Stimulated activated CD4-positive, alpha-beta T cell treated with anti-CD3 and anti-CD28 coated beads, Interleukin-12 subunit alpha, Interleukin-12 subunit beta, amount 100 ng/mL, for 4 hours (primary cell): Measurements from ENCODE around the gene IRF7.

Source experiments
- DNase-seq: peaks from one replicate; pipeline ENCODE4 v3.0.0-alpha.2; 2020

IRF7 gene

DNA sequence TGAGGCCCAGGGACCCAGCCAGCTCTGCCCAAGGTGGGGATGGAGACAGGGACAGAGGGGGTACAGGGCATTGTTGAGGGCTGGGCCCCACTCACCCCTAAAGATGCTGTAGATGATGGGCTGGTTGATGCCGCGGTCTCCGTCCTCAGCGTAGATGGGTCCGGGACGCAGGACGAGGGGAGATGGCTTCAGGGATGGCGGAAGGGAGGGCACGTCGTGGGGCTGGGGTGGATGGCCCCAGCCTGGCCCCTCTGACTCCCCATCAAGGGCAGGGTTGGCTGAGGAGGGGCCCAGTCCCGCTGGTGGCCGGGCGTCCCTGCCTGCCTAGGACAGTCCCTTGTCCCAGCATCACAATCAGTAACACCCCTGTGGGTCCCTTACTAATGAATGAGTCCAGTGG is 4.5 kb upstream of the IRF7 start:
- DNase-seq: no peak

GRCh38 chr11:619628-620050 is 3.9 kb upstream of the IRF7 start:
- no peak for DNase-seq

DNA sequence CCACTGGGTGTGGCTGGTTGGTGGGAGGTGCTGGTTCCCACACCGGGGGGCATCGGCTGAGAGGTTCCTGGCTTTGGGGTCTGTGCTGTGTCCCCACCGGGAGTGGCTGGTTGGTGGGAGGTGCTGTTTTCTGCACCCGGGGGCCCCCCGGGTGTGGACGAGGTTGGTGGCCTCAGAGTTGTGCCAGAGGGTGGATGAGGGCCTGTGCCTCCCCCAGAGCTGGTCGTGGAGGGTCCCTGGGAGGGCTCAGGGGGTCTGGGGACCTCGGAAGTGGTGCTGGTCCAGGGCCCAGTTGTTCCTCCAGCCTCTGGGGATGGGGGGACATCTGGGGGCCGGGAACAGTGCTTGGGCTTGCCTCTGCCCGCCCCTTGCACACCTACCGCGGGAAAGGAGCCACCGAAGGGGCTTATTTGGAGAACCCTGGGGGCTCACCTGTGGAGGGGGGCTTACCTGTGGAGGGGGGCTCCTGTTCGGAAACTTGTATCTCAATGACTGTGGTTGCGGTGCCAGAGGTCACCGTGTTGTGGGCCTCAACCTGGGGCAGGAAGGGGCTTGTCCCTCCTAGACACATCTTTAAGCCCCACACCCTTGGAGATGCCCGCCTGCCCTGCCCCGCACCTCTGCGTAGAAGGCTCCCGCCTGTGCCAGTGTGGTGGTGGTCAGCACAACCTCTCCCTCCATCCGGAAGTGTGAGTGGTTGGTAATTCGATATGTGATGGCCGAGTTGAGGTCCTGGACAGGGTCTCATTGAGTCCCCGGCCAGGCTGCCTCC is 3.3 kb upstream of the IRF7 start:
- no peak for DNase-seq

DNA sequence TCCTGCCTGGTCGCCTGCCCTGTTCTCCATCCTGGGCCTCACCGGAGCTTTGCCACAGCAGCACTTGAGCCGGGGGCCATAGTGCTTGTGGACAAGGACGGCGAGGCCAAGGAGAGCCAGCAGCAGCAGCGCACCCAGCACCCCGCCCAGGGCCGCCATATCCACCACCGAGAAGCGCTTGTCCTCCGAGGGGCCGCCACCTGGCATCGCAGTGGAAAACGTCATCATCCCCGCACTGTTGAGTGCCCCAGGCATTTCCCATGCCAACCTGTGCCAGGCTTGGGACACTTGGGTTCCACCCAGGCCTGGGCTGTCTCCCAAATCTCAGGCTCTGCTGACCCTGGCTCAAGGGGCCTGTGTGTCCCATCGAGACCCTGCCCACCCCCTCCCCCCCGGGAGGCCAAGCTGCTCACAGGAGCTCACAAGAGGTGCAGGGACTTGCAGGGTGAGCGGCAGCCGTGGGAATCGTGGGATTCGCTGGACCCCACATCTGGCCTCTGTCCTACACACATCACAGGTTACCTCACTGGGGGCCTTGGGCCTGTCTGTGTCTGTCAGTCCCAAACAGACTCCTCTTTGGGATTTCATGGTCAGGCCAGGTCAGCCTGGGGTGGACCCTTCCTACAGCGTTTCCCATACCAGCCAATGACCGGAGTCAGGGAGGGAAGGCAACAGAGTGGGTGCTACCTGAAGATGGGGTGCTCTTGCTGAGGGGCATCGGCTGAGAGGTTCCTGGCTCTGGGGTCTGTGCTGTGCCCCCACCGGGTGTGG is 2.3 kb upstream of the IRF7 start:
- DNase-seq: no peak

- no peak for DNase-seq
Observed at GRCh38 chr11:617199-617911, 1.6 kb upstream of the IRF7 start.

DNA sequence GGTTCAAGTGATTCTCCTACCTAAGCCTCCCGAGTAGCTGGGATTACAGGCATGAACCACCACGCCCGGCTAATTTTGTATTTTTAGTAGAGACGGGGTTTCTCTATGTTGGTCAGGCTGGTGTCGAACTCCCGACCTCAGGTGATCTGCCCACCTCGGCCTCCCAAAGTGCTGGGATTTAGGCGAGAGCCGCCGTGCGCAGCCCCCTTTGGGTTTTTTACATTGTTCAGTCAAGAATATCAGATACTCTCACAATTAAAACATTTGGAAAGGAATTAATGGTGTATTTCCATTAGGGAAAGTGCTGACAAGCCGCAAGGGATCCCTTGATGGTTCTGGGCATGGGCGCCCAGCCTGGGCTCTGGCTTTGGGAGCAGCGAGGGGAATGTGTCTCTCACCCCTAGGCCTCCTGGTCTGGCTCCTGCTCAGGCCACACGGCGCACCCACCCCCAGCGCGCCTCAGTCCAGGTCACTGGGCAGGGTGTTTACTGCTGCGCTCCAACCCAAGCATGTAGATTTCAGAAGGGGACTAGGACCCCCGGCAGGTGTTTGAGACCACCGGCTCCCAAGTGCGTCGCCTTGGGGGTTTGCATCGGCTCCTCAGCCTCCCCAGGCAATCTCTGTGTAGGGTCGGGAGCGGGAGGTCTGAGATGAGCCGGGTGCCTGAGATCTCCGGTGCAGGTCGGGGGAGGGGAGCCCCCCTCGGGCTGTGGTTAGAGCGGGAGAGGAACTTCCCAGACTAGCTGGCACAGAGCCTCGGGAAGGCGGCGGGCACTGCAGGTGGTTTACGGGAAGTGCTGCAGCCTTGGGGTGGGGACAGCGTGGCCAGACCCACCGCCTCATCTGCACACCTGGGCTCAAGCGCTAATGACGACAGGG is 809 bp upstream of the IRF7 start:
- no peak for DNase-seq

GRCh38 chr11:614623-615503 is 887 bp downstream of the IRF7 start:
- no peak for DNase-seq

DNA sequence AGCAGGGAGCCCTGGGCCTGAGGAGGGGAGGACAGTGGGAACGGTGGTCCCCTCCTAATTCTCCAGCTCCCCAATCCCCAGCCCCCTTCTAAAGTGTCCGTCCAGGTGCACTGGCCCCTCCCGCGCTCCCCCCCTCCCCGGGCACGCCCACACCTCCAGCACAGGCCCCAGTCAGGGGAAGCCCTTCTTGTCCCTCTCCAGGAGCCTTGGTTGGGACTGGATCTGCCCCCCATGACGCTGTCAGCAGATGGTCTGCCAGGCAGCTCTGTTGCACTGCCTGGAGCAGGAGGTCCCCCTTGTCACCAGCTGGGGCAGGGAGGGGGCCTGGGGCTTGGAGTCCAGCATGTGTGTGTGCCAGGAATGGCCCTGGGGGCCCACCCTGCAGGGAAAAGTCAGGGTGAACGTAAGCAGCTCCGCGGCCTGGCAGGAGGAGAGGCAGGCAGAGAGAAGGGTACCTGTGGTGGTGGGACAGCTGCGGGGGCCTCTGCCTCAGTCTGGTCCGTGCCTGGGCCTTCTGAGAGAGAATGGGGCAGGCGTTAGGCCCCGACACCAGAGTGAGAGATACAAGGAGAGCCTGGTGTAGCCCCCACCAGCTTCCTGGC is 1.6 kb downstream of the IRF7 start:
- no peak for DNase-seq

GRCh38 chr11:613369-613968 is 2.3 kb downstream of the IRF7 start:
- DNase-seq: peak; percentile 79

DNA sequence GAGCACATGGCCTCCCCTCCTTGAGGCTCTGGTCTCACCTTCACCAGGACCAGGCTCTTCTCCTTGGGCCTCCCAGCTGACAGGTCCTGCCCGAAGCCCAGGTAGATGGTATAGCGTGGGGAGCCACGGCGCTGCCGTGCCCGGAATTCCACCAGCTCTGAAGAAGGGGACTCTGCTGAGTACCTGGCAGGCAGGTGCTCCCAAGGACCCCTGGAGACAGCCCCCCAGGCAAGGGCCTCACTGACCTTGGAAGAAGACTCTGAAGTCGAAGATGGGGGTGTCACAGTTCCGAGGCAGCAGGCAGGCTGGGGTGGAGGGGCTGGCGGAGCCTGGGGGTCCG is 2.8 kb downstream of the IRF7 start:
- no peak for DNase-seq

GRCh38 chr11:612201-612960 is 3.4 kb downstream of the IRF7 start:
- no peak for DNase-seq

DNA sequence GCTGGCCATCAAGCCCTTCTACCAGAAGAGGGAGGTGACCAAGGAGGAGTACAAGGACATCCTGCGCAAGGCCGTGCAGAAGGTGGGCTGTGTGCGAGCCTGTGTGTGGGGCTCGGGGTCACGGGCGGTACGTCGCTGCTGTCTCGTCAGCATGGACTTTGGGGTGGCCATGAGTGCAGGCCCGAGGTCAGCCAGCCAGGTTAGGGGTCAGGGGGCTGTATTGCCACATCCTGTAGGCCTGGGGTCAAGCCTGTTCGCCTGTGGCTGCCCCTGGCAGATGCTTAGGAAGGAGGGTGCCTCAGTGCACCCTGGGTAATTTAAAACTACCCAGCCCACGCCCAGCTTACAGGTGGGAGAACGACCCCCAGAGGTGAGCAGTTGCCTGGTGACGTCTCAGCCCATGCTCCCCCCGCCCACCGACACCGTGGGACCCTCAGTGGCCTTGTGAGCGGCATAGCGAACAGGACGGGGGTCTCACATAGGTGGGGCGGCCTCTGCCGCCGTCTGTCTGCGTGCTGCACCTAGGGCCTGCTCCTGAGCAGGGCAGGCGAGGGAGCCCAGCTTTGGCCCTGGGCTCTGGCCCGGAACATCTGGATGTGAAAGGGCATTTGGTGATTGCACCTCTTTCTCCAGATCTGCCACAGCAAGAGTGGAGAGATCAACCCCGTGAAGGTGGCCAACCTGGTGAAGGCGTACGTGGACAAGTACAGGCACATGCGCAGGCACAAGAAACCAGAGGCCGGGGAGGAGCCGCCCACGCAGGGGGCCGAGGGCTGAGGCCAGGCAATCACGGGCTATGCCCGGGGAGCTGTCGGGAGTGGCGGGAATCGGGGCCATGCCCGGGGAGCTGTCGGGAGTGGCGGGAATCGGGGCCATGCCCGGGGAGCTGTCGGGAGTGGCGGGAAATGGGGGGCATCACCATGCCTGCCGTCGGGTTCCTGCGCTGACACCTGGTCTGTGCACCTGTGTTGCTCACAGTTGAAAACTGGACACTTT is 4.5 kb downstream of the IRF7 start:
- DNase-seq: no peak

DNA sequence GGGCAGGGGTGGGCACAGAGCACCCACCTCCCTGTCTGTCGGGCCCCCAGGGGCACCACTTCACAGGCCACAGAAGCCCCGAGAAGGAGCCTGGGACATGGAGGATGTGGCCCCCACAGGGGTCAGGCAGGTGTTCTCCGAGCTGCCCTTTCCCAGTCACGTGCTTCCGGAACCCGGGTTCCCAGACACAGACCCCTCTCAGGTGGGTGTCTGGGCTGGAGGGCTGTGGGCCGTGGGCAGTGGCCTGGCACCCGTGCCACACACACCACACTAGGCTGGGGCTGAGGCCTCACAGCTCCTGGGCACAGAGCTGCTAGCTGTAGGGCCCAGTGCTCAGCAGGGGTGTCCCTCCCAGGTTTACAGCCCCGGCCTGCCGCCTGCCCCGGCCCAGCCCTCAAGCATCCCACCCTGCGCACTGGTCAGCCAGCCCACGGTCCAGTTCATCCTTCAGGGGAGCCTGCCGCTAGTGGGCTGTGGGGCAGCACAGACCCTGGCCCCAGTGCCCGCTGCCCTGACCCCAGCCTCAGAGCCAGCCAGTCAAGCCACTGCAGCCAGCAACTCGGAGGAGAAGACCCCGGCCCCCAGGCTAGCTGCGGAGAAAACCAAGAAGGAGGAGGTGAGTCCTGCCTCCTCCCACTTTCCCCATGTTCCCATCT is 5.5 kb downstream of the IRF7 start:
- DNase-seq: no peak

DNA sequence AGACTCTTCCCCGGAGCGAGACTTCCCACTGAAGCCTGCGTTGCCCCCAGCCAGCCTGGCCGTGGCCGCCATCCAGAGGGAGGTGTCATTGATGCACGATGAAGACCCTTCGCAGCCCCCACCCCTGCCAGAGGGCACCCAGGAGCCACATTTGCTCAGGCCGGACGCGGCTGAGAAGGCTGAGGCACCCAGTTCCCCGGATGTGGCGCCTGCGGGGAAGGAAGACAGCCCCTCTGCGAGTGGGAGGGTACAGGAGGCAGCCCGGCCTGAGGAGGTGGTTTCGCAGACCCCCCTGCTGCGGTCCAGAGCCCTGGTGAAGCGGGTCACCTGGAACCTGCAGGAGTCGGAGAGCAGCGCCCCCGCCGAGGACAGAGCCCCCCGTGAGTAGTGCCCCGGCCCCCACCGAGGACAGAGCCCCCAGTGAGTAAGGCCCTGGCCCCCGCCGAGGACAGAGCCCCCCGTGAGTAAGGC is 6.4 kb downstream of the IRF7 start:
- no peak for DNase-seq

- DNase-seq: no peak
Observed at GRCh38 chr11:608791-609251, 6.9 kb downstream of the IRF7 start.

DNA sequence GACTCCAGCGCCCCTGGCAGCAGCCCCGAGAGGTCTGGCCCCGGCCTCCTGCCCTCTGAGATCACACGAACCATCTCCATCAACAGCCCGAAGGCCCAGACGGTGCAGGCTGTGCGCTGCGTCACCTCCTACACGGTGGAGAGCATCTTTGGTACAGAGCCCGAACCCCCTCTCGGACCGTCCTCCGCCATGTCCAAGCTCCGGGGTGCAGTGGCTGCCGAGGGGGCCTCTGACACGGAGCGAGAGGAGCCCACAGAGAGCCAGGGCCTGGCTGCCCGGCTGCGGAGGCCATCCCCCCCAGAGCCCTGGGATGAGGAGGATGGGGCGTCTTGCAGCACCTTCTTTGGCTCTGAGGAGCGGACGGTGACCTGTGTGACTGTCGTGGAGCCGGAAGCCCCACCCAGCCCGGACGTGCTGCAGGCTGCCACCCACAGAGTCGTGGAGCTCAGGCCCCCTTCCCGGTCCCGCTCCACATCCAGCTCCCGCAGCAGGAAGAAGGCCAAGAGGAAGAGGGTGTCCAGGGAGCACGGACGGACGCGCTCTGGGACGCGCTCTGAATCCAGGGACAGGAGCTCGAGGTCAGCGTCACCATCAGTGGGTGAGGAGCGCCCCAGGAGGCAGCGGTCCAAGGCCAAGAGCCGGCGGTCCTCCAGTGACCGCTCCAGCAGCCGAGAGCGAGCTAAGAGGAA is 7.6 kb downstream of the IRF7 start:
- DNase-seq: no peak

GRCh38 chr11:607020-607780 is 8.6 kb downstream of the IRF7 start:
- no peak for DNase-seq
